GM23338 (cell line): ENCODE measurements around the gene RAB37. TPM values are rescaled to one million over a fixed set of nuclear protein-coding genes. Genes with fewer than 3 reads are reported as not detected.

Experiments
- ATAC-seq: fragments of 200-7000 bp; cut with Tn5 transposase; 3 replicates; pipeline ENCODE4 v1.9.1; 2020
- DNase-seq: peaks from one replicate; pipeline ENCODE4 v3.0.0-alpha.2; 2015; ENCODE audit warnings: low spot score
- H2AFZ ChIP-seq: fragments of 200-600 bp; sonication (generic); 2 replicates; pipeline ENCODE4 v1.8.0; 2016; ENCODE audit warnings: antibody characterized with exemption, mild to moderate bottlenecking, moderate library complexity
- H3F3A ChIP-seq: fragments of 200-600 bp; sonication (generic); replicated peaks from 2 replicates; pipeline ENCODE4 v1.8.0; 2017; ENCODE audit warnings: antibody characterized with exemption, mixed run types, low read depth
- H3K27ac ChIP-seq: fragments of 200-600 bp; sonication (generic); 2 replicates; pipeline ENCODE4 v1.6.1; 2016; ENCODE audit warnings: low read depth
- H3K27me3 ChIP-seq: fragments of 200-600 bp; sonication (generic); 2 replicates; pipeline ENCODE4 v1.8.0; 2016; ENCODE audit warnings: mild to moderate bottlenecking, mixed run types, moderate library complexity; ENCODE audit not compliant: insufficient read depth
- H3K36me3 ChIP-seq: fragments of 200-600 bp; sonication (generic); 2 replicates; pipeline ENCODE4 v1.8.0; 2016; ENCODE audit warnings: mild to moderate bottlenecking; ENCODE audit not compliant: insufficient read depth
- H3K4me1 ChIP-seq: fragments of 200-600 bp; sonication (generic); 2 replicates; pipeline ENCODE4 v1.8.0; 2016; ENCODE audit warnings: mild to moderate bottlenecking, moderate library complexity; ENCODE audit not compliant: insufficient read depth
- H3K4me2 ChIP-seq: fragments of 200-600 bp; sonication (generic); 2 replicates; pipeline ENCODE4 v1.7.1; 2017; ENCODE audit warnings: mixed run types
- H3K4me3 ChIP-seq: fragments of 200-600 bp; sonication (generic); 2 replicates; pipeline ENCODE4 v1.6.1; 2016; ENCODE audit warnings: mixed run types
- H3K79me2 ChIP-seq: fragments of 200-600 bp; sonication (generic); replicated peaks from 2 replicates; pipeline ENCODE4 v1.8.0; 2017; ENCODE audit warnings: mild to moderate bottlenecking; ENCODE audit not compliant: insufficient read depth
- H3K9me2 ChIP-seq: fragments of 200-600 bp; sonication (generic); 2 replicates; pipeline ENCODE4 v1.8.0; 2017; ENCODE audit not compliant: insufficient read depth
- H4K20me1 ChIP-seq: fragments of 200-600 bp; sonication (generic); replicated peaks from 2 replicates; pipeline ENCODE4 v1.8.0; 2017; ENCODE audit warnings: mild to moderate bottlenecking; ENCODE audit not compliant: insufficient read depth
- H3K27ac Mint-ChIP-seq: 2 replicates; pipeline ENCODE4 v1.8.0; 2020; ENCODE audit warnings: inconsistent platforms, mild to moderate bottlenecking, moderate library complexity, mixed read lengths
- H3K27me3 Mint-ChIP-seq: 3 replicates; pipeline ENCODE4 v1.8.0; 2022; ENCODE audit warnings: low read depth, mild to moderate bottlenecking, moderate library complexity, mixed read lengths, inconsistent platforms; ENCODE audit not compliant: insufficient read depth, poor library complexity
- H3K36me3 Mint-ChIP-seq: 3 replicates; pipeline ENCODE4 v1.8.0; 2021; ENCODE audit warnings: low read depth, mild to moderate bottlenecking, inconsistent platforms, moderate library complexity, mixed read lengths
- H3K4me1 Mint-ChIP-seq: 3 replicates; pipeline ENCODE4 v1.8.0; 2020; ENCODE audit warnings: mild to moderate bottlenecking, inconsistent platforms, mixed read lengths
- H3K4me3 Mint-ChIP-seq: 3 replicates; pipeline ENCODE4 v1.8.0; 2021; ENCODE audit warnings: moderate library complexity, mild to moderate bottlenecking, inconsistent platforms, mixed read lengths
- H3K9me3 Mint-ChIP-seq: 3 replicates; pipeline ENCODE4 v1.8.0; 2020; ENCODE audit warnings: moderate library complexity, mild to moderate bottlenecking, inconsistent platforms, mixed read lengths
- CREB1 ChIP-seq: fragments of 250-450 bp; sonication (Bioruptor Pico); IDR thresholded peaks from 2 replicates; pipeline ENCODE4 v1.5.0; 2020; ENCODE audit warnings: low read depth, mild to moderate bottlenecking, moderate library complexity
- CTCF ChIP-seq, 2 experiments: fragments of 200-600 bp in 1 of 2; sonication (generic) in 1 of 2; conservative IDR thresholded peaks; 2 replicates each; pipeline versions ENCODE4 v1.5.1 to v1.6.1; 2016 to 2017; ENCODE audit warnings: antibody characterized with exemption in 2 of 2, low read depth in 2 of 2, mild to moderate bottlenecking in 2 of 2, moderate library complexity in 1 of 2
- ETS1 ChIP-seq: IDR thresholded peaks from 2 replicates; pipeline ENCODE4 v1.6.1; 2016; ENCODE audit warnings: antibody characterized with exemption
- EZH2 ChIP-seq: fragments of 200-600 bp; sonication (generic); IDR thresholded peaks from one replicate; pipeline ENCODE4 v1.8.0; 2017; ENCODE audit warnings: antibody characterized with exemption, mild to moderate bottlenecking, low read depth; ENCODE audit not compliant: unreplicated experiment
- EZH2phosphoT487 ChIP-seq: fragments of 200-600 bp; sonication (generic); IDR thresholded peaks from one replicate; pipeline ENCODE4 v1.8.1; 2018; ENCODE audit warnings: antibody characterized with exemption; ENCODE audit not compliant: unreplicated experiment
- JUNB ChIP-seq: IDR thresholded peaks from one replicate; pipeline ENCODE4 v1.6.1; 2016; ENCODE audit warnings: antibody characterized with exemption; ENCODE audit not compliant: unreplicated experiment
- NANOG ChIP-seq: IDR thresholded peaks from 2 replicates; pipeline ENCODE4 v1.6.1; 2016; ENCODE audit warnings: antibody characterized with exemption, borderline replicate concordance
- POLR2AphosphoS5 ChIP-seq: IDR thresholded peaks from 2 replicates; pipeline ENCODE4 v1.6.1; 2016; ENCODE audit warnings: antibody characterized with exemption, low read depth
- STAT1 ChIP-seq: IDR thresholded peaks from one replicate; pipeline ENCODE4 v1.6.1; 2016; ENCODE audit warnings: antibody characterized with exemption; ENCODE audit not compliant: unreplicated experiment
- ZNF114 ChIP-seq: fragments of 250-450 bp; sonication (Bioruptor Pico); IDR thresholded peaks from 2 replicates; pipeline ENCODE4 v1.5.0; 2020; ENCODE audit warnings: mild to moderate bottlenecking, moderate library complexity
- ZNF462 ChIP-seq: fragments of 250-450 bp; sonication (Bioruptor Pico); IDR thresholded peaks from 2 replicates; pipeline ENCODE4 v1.5.0; 2020; ENCODE audit warnings: mild to moderate bottlenecking, moderate library complexity
- polyA plus RNA-seq: library from polyadenylated mRNA; unstranded; fragments of >200 nt; fragmentation: Nextera tagmentation; extraction: Ambion mirVana; gene quantifications from 2 replicates; pipeline ENCODE4 v1.2.1, GENCODE V29; 2016
- total RNA-seq: library from RNA; depleted of rRNA; stranded (reverse); fragments of >200 nt; shearing (Covaris generic); gene quantifications from 2 replicates; pipeline ENCODE4 v1.2.3, GENCODE V29; 2014

The RAB37 gene
- total and polyA plus RNA-seq, 2 experiments from 2014 or later, result 3.3 to 5.2 TPM

GRCh38 chr17:74746376-74746775 lies 9.3 kb downstream of the RAB37 start (continued):
- TF ChIP-seq ETS1 (no peak), POLR2AphosphoS5 (no peak), EZH2phosphoT487 (no peak), CREB1 (CRISPR knock-in tag) (no peak), NANOG (no peak)

- Mint-ChIP-seq H3K4me1 (peaks cover 60% of the 10 kb centered on the region), H3K36me3 (peaks cover 7% of the 10 kb centered on the region), H3K27ac (peak overlapping the region; percentile 67; the same call in 1 of the 2 replicates), H3K4me3 (no peak overlapping the region; the same call in 2 of the 3 replicates), H3K9me3 (no peaks in the 10 kb centered on the region), H3K27me3 (peaks cover 34% of the 10 kb centered on the region)
- peak overlapping the region; percentile 88 for H3K4me2 ChIP-seq
- H2AFZ ChIP-seq, result no peak overlapping the region
- H3K4me1 ChIP-seq, result peaks cover 55% of the 10 kb centered on the region
- no peaks in the 10 kb centered on the region for H3K9me2 ChIP-seq
- peak overlapping the region; percentile 94 for H3K4me3 ChIP-seq
- no peak for DNase-seq
- H3K27ac ChIP-seq, result no peak overlapping the region
- peaks cover 18% of the 10 kb centered on the region for H4K20me1 ChIP-seq
- H3K36me3 ChIP-seq, result no peaks in the 10 kb centered on the region
- no peak for ATAC-seq
- H3K79me2 ChIP-seq, result peaks cover 29% of the 10 kb centered on the region
- peaks cover 6% of the 10 kb centered on the region; the same call in 1 of the 2 replicates for H3F3A ChIP-seq
- no peaks in the 10 kb centered on the region for H3K27me3 ChIP-seq
- no peak for TF ChIP-seq CTCF (conservative IDR thresholded peaks at IDR 0.05; ENCODE audit: low read depth in 2 of 2)
- no peak for TF ChIP-seq ZNF114 (CRISPR knock-in tag)
- TF ChIP-seq EZH2, result no peak
- no peak for TF ChIP-seq STAT1
- TF ChIP-seq JUNB, result no peak
- TF ChIP-seq CREB1 (CRISPR knock-in tag), result no peak
- TF ChIP-seq POLR2AphosphoS5, result no peak
- no peak for TF ChIP-seq ETS1
- TF ChIP-seq ZNF462, result no peak
These were observed 9.9 kb downstream of the RAB37 start for GRCh38 chr17:74746922-74747321.
